ENCODE measurements around the gene VILL.
"Not testable (repeated sequence)": the region's sequence is repeated elsewhere in the genome, so short reads cannot be mapped to it uniquely, and the experiment has no call there.

Gene VILL

DNA sequence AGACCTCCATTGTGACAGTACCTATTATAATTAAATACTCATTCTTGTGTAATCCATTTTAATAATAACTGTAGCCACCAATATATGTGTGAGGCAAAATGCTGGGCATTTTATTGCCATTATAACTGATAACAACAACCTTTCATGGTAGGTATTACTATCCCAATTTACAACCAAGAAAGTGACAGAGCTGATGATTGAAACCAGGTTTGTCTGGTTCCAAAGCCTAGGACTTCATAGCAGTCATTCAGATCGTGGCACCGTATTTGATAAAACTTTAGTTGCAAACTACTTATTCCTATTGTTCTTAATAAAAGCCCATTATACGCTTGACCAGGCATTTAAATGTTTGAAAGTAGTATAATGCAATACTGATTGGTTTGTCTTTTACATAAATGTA is 26.4 kb upstream of the VILL start:
- no peak for DNase-seq

DNA sequence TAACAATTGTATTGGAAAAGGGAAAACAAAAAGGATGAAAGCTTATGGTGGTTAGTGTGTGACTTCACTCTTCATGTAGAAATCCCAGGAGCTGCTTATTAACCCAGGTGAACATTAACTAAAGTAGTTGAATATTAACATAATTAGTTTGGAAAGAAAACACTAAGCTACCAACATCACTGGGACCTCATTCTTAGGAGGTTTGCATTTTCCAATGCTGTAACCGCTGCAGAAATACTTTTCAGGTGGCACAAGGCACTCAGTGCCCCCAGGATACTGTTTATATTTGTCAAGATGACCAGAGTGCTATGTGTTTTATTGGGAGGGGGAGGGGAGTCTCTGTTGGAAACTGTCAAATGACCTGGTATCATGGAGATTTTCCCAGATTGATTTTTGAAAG is 25.9 kb upstream of the VILL start:
- no peak for DNase-seq

DNA sequence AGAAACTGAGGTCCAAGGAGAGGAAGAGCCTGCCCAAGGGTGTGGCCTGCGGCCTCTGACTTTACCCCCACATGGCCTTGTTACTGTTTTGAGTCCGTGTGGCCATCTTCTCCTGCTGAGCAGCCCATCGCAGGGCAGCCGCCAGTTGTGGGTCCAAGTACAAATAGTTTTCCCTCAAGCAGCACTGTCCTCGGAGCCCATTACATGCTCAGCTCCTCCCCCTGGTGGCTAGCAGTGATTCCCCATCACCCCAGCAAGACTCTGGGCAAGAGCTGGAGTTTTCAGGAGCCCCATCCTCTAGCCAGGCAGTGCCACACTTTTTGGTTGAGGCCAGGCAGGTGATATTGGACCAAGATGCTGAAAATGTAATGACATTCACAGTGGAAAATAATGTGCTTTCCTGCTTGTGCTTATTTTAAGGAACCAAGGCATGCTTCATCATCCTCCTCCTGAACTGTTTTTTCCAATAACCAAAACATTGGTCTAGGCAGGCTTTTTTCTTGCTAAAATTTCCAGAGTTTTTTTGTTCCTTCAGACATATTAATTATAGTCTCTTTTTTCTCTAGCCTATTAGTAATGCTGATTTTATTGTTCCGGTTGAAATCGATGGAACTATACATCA is 23.2 kb upstream of the VILL start:
- peak; percentile 72 to 74 for DNase-seq

DNA sequence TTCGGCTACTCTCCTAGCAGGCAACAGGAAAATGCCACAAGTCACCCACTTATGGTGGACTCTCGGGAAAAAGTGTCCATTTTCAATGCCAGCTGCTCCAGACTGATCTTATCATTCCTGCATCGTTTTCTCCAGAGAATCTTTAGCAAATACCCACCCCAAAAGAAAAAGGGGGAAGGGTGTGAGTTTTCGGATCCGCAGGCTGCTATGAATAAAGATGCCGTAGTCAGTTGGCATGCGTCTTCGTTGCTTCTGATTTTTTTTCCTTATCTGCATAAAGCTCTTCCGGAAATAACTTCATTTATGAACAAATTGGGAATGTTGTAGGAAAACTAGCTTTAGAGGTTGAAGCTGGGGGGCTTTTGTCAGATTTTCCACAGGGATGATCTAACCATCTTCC is 22.4 kb upstream of the VILL start:
- DNase-seq: no peak

DNA sequence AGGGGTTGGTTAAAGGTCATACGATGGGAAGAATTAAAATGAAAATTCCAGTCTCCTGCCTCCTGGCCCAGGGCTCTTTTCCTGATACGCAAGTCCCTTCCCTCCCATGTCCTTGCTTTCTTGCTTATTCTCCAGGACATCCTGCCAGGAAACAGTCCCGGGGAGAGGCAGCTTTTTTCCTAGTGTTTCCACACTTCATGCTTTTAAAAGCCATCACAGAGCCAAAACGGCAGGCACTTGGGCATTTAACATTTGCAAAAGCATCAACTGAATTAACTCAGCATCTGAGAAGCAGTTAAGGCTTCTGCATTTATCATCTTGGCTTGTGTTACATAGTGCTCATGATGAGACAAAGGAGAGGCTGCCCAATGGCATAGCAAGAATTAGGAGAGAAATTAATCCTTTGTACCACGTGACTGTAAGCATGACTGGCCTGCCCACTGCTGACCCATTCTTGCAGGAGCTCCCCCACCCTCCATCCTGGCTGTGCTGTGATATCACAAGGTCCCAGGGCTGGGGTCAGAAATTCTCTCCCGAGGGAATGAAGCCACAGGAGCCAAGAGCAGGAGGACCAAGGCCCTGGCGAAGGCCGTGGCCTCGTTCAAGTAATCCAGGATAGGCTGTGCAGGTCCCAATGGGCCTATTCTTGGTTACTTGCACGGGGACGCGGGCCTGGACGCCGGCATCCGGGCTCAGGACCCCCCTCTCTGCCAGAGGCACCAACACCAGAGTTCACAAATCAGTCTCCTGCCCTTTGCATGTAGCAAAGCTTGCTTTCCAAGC is 21.6 kb upstream of the VILL start:
- DNase-seq: no peak

DNA sequence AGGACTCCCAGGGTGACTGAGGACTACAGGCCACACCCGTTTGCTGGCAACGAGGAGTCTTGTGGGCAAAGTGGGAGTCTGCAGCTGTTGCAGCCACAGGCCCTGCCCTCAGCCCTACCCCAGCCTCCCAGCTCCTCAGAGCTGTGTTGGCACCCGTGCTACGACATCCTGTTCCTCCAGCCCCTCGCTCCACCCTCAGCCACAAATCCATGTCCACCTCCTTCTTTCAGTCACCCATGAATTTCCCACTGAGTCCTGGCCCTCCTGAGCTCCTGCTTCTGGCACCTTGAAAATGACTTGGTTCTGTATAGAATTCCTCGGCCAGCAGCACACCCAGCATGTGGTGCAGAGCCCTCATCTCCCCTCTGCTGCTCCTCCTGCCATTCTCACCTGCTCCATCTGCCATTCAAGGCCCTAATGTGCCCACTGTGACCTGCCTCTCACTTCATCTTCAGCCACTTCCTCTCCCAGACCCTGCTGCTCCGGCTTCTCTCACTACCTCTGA is 20.9 kb upstream of the VILL start:
- no peak for DNase-seq

DNA sequence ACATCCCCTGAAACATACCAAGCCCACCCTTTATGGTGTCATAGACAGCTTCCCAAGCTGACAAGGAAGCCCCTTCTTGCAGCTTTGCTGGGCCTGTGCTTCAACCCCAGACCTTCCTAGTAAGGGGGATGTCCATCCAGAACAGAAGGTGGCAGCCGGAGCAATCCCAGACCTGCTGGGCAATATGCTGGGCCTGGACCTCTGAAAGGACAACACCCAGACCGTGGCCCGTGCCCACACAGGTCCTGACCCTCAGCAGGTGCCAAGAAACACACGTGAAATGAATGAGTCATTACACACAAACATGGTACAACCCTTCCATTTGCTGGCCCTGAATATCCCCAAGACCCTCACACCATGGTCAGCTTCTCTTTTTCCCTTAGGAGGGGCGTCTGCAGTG is 19.8 kb upstream of the VILL start:
- DNase-seq: no peak

DNA sequence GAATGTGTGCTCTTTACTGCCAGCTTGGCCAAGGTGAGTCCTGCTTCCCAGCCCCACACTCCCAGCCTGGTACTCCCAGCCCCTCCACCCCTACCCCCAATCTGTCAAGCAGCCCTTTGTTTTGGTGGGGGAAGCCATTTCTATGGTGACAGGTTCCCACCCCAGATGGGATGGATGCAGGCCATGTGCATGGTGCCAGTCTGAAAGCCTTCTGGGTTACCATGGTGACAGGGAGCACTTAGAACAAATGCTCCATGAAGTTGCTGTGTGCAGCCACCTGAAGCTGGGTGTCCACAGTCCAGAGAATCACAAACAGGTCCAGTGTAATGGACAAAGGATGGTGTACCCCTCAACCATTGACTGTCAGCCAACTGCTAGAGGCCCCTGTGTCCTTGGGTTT is 19.1 kb upstream of the VILL start:
- no peak for DNase-seq

DNA sequence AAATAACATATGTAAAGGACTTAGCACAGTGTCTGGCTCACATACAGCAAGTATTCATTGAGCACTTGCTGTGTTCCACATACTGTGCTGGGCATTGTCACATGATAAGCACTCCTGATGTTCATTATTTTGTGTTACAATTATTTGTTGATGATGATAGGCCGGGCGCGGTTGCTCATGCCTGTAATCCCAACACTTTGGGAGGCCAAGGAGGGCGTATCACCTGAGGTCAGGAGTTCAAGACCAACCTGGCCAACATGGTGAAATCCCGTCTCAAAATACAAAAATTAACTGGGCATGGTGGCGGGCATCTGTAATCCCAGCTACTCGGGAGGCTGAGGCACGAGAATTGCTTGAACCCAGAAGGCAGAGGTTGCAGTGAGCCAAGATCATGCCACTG is 18.5 kb upstream of the VILL start:
- not testable (repeated sequence) for DNase-seq

DNA sequence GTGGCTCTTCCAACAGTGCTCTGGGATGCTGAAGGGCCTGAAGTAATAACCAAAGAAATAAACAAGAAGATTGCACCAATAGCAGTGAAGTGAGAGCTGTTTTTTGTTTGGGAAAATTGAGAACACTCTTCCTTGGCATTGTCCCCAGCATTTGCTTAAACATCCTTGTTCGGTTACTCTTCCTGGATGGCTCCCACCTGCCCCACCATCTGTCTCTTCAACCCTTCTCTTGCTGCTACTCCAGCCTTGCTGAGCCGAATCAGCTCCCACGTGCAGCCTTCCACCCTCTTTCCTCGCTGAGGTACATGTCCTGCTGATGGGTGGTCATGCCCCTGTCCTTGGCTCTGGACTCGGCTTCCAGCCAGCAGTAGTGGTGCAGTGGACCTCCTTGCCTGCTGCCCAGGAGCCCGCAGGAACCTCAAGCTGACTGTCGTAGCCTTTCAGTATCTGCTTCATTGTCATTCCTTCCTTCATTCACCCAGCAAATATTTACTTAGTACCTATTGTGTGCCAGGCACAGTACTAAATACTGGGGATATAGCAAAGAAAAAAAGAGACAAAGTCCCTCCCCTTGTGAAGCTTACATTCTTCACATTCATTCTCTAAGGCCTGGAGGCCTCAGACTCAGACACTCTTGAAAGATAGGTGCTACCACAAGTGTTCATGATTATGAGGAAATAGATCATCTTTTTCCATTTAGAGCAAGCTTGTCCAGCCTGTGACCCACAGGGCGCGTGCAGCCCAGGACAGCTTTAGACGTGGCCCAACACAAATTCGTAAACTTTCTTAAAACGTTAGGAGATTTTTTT is 17.1 kb upstream of the VILL start:
- DNase-seq: no peak

DNA sequence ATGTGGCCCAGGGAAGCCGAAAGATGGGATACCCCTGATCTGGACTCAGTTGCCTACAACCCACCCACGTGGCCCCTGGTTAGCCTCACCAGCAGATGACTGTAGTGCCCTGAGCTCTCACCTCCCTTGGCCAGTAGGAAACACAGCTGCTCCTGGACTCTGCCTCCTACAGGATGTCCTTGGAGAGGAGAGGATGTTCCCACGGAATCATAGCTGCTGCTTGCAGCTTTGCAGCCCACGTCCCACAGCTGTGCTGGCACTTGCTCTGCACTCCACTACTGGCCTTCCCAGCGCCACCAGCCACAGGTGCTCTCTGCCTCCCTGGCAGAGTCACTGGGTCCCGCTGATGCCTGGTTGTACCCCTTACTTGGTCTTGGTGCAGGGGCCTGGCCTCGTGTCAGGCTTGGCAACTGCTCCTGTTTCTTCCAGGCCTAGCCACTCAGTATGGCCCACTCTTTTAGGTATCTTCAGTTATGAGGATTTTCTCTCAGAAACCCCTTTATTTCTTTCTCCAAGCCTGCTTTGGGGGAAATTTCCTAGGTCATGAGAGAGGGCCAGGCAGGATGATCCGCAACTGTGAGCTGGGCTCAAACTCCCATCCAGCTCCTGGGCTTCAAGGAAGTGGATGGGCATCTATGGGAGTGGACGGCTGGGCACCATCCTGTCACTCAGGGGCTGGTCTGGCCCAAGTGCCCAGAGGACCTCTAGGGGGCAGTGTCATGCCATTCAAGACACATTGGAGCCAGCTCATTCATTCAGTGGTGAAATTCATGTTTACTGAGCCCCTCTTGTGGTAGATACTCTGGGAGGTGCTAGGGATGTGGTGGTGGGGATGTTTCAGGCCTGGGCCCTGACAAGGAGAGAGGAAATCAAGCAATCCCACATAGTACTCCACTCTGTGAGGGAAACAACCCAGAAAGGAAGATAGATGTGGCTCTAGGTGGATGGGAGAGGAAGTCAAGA is 16.2 kb upstream of the VILL start:
- peak; percentile 76 to 78 for DNase-seq

DNA sequence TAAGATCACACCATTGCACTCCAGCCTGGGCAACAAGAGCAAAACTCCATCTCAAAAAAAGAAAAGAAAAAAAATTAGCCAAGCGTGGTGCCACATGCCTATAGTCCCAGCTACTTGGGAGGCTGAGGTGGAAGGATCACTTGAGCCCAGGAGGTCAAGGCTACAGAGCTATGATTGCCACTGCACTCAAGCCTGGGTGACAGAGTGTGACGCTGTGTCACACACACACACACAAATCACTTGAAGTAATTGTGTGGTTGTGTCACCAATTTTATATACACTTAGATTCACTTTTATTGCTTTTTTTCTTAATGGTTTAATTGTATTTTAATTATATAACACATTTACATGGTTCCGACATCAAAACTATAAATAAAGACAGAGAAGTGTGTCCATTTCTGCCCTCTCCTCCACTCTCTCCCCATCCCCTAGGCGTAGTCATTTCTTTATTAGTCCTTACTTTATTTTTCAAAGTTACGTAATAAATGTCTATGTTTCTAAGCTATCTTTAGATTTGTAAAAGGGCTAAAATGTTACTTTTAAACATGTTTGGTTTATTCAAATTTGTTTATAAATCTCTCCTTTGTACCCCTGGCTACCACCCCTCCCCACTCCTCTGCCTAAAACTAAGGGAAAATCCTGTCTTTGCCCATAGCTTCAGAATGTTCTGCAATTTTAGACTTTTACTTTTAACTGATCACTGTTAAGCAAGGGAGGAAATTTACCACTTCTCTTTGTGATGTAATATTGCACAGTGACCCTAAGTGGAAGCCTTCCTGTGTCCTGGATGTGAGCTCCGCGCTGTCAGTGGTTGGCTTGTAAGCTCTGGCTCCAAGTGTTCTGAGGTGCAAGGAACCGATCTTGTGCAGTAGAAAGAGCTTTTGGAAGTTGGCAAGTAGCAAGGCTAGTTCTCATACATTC is 10.8 kb upstream of the VILL start:
- DNase-seq: no peak

DNA sequence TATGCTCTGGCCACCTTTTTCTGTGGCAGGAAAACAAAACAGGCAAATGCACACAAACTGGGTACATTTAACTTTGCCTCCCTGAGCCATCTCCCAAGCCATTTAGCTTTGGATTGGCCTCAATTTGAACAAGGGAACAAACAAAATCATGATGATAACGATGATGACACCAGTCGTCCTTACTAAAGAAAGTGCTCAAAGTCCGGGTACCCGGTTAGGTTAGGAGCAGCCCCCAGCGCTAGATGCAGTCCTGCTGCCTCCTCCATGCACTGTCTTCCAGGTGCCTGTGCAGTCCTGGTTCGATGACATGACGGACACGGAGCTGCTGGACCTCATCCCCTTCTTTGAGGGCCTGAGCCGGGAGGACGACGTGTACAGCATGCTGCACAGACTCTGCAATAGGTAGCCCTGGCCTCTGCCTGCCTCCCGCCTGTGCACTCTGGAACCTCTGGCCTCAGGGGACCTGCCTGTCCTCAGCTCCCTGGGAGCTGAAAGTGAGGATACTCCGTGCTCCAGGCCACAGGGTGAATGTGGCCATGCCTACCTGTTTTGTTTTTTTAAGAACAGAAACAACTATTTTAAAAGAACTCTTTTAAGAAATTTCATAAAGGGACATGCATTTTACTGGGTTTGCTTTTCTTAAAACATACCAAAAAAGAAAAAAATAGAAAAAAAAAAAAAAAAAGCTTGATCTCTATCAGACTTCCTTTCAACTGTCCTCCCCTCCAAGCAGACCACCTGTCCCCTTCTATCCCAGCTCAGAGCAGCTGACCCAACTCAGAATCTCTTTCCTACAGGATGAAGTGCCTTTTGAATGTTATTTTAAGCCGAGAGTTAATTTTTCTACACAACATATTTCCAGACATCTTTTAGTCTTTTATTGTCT is 9.9 kb upstream of the VILL start:
- DNase-seq: no peak

DNA sequence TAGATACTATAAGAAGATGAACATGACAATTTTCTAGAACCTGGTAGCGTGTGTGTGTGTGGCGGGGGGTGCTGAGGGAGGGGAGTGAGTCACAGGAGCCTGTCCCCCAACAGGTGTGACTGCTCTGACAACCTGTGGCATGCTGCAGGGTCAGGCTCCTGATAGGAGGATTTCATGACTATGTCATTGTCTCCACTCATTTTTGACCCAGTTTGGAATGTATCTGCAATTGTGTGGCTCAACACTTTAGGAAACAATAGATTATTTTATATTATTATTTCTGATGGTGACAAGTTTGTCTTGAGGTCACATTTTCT is 9.3 kb upstream of the VILL start:
- DNase-seq: no peak

DNA sequence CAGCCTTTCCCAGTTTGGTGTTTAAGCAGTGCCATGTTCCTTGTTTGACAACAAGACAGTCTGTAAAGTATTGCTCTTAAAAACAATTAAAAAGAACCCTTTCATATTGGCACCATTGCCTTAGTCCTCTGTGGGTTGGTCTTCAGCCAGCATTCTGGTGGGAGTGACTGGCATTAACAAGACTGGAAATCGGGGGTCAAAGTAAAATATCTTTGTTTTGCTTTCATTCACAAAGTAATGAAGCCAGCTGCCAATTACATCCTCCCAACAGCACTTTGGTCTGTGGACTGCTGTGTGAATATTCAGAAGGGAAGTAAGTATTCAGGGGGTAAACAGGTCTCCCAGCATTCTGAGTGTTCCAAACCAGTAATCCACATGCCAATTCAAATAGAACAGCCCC is 8.3 kb upstream of the VILL start:
- no peak for DNase-seq

DNA sequence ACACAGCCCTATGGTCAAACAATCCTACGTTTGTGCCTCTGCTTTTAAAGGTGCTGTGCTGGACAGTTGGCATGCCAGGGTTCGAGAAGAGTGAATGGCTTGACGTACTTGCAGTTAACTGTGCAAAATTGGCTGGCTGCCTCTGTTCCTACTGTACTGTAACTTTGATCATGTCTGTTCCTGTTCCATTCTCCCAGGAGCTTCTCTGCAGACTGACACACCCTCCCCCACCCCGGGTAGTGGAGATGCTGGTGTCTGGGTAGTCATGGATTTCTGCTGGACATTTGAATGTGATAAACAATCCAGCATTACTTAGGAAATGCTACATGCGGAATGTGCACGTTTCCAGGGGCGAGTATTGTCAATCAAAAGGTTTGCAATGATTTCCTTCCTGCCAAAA is 6.5 kb upstream of the VILL start:
- DNase-seq: no peak

DNA sequence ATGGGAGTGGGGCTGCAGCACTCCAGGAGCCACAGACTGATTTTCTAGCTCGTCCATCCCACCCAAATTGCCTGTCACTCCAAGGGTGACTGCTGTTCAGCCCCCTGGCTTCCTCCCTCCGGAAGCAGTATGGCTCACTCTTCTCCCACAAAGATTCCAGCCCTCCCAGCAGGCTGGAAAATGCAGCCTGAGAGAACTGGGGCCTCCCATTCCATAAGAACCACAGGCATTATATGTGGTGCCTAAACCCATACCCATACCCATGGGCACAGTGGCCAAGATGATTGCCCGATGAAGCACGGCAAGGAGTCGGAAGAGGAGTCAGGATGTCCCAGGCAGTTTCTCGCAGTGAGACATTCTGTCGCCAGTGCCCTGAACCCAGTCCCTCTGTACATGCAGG is 6.0 kb upstream of the VILL start:
- DNase-seq: no peak

DNA sequence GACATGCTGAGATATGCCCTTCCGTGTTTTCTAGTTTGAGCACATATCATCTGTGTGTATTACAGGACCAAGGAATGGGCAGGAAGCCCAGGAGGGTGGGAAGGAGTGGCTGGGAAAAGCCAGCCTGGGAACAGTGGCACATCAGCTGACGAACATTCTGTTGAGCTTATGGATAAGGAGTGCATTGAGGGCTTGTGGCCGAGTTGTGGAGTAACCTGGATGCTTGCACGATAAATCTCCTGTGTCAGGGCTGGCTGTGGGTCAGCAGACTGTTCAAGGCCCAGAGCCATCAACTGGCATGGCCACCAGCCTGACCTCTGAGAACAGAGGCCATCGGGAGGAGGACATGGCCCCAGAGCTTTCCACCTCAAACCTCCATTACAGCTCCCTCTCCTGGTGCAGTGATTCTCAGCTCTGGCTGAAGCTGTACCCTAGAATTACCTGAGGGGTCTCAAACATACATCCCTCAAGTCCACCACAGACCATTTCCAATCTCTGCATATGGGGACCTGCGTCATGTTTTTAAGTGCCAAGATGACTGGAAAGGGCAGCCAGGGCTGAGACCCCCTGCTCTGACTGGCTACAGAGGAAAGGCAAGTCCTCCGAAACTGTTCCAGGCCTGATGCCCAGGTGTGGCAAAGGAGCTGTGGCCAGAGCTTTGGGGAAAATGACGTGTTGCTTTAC is 4.8 kb upstream of the VILL start:
- DNase-seq: no peak

DNA sequence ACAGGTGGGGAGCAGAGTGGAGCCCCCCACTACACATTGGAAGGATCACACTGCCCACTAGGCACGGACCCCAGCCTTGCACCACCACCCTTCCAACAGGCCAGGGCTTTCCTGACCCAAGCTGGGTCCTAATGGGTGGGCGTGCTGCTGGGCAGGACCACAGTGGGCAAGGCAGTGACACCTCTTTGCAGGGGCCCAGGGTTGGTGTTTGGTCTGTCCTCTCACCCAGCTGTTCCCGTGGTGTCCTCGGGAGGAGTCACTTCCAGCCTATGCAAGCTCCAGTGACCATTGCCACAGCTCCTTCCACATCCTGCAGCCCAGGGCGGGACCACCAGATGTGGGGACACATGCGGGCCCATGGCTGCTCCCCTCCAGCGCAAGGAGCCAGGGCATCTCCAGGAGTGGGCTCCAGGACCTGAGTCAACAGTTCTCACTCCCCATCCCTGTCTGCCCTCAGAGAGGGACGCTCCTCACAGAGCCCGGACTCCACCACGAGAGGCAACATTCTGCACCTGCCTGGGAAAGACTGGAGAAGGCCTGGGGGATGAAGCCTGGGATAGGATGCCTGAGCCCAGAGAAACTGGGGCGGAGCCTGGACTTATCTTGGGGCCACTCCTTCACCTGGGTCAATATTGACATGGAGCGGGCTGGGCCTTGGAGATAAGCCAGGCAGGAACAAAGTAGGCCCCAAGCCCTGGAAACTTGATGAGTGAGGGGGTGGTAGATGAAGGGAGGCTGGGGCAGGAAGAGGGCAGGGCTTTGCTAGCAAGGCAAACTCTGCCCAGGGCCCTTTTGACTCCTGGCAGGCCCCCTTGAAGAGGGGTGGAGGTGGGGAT is 3.9 kb upstream of the VILL start:
- no peak for DNase-seq
